HG03103 (cell line): ENCODE results near the gene NFE2.
"Not testable (repeated sequence)": the region's sequence is repeated elsewhere in the genome, so short reads cannot be mapped to it uniquely, and the experiment has no call there.

Experiments
- ATAC-seq: cut with Tn5 transposase; IDR thresholded peaks from one replicate; pipeline ENCODE4 v1.9.1; 2021; ENCODE audit warnings: low read depth; ENCODE audit not compliant: unreplicated experiment

NFE2 gene

DNA sequence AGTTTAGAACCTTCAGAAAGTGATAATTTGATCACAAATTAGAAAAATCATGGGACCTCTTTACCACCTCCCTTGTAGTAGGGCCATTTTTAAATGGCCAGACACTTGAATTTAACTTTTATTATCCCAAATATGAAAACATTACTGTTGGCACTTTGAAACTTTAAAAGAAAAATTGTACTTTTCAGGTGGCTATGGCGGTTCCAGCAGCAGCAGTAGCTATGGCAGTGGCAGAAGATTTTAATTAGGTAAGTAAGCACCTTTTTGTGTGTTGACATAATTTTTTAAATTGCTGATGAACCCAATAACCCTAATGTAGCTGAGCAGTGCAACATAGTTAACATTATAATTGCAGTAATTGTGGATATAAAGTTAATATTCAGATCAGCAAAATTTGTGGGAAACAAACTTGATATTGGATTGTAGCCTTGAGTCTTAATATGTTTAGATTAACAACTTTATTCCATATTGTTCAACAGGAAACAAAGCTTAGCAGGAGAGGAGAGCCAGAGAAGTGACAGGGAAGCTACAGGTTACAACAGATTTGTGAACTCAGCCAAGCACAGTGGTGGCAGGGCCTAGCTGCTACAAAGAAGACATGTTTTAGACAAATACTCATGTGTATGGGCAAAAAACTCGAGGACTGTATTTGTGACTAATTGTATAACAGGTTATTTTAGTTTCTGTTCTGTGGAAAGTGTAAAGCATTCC is 16.6 kb downstream of the NFE2 start:
- not testable (repeated sequence) for ATAC-seq

DNA sequence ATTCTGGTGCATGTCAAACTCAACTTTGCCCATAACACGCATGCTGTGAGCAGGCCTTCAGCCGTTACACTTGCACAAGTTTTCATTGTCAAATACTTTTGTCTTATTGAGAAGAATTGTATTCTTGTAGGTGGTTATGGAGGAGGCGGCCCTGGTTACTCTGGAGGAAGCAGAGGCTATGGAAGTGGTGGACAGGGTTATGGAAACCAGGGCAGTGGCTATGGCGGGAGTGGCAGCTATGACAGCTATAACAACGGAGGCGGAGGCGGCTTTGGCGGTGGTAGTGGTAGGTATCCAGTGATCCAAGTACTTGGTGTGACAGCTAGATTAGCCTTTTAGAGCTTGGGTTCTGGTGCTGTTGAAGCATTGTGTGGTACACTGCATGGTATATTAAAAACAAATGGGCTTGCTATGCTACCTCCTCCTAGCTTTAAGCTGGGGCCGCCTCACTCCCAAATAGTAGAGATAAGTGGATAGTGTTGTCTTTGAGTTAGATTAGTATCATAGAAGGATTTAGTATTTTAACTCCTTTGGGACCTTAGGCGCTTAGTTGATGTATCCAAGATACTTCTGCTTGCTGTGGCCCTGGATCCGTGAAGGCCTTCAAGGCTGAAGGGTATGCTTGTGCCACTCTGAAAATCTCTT is 17.7 kb downstream of the NFE2 start:
- ATAC-seq: no peak

DNA sequence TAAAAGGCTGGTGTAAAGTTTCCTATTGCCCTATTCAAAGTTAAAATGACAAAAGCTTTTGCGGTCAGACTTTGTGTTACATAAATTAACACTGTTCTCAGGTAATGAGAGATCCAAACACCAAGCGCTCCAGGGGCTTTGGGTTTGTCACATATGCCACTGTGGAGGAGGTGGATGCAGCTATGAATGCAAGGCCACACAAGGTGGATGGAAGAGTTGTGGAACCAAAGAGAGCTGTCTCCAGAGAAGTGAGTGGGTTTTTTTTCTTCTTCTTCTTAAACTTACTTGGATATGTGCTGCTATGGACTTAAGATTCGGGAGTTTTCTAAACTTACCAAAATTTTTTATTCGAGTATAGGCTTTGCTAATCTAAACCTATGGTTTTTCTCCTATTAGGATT is 19.1 kb downstream of the NFE2 start:
- ATAC-seq: not testable (repeated sequence)

DNA sequence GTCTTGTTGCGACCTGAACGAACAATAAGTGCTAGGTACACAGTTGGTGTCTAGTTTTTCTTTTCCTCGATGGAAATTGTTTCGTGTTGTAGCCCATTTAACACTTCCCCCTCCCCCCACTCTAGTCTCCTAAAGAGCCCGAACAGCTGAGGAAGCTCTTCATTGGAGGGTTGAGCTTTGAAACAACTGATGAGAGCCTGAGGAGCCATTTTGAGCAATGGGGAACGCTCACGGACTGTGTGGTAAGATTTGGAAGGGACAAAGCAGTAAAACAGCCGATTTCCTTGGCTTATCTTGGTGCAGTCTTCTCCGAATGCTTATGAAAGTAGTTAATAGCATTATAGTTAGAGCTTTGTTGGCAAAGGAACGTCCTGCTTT is 19.6 kb downstream of the NFE2 start:
- not testable (repeated sequence) for ATAC-seq

DNA sequence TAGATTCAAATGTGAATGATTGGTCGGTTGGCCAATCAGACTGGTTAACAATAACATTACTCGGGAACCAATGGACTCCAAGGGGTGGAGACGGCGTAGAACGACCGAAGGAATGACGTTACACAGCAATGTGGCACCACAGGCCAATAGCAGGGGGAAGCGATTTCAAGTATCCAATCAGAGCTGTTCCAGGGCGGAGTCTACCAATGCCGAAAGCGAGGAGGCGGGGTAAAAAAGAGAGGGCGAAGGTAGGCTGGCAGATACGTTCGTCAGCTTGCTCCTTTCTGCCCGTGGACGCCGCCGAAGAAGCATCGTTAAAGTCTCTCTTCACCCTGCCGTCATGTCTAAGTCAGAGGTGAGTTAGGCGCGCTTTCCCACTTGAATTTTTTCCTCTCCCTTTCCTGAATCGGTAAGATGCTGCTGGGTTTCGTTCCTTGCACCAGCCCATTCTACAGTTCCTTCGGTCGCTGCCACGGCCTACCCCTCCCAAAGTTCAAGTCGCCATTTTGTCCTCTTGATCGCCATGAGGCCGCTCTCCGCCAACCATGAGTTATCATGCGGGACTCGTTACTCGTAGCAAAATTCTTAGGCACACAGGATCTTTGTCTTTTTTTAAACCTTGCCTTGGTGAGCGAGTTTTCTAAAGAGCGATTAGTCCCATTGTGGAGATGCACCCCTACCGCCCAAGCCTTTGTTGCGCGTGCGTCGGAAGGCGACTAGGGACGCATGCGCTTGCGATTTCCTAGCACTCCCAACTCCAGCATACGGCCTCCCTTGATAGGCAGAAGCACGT is 20.2 kb downstream of the NFE2 start, which contains the start of gene HNRNPA1:
Gene HNRNPA1 (plus strand): TSS at position 259 of the 793 bp plus-strand sequence. CDS start 82 bp downstream, at position 341.
- ATAC-seq: peak; percentile 82

DNA sequence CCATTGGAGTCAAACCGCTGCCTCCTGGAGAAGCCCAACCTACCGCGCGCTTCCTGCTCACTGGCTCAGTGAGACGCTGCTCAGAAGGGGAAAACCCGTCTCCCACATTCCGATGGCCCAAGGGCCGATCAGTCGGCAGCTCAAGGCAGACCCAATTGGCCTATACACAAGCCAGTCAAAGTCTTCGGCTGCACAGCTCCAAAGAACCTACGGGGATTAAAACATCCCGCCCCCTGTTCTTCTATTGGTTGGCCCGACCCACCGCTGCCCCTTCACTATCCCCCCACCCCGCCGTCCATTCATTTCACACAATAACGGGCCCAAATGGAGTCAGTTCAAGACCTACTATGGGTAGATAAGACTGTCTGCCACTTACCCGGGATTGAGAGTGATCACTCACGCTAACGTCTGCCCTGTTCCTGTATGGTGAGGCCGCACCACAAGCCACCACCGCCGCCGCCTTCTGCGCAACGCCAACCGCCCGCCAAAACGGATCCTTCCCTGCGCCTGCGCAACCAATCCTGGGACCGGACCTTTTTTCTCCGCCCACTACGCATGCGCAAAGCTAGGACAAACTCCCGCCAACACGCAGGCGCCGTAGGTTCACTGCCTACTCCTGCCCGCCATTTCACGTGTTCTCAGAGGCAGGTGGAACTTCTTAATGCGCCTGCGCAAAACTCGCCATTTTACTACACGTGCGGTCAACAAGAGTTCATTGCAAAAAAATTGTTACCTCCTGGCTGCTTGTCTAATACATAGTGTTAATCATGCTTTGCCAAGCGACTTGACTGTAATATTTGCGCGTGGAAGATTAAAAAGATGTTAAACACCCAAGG is 21.0 kb downstream of the NFE2 start, which contains the start of gene CBX5:
Gene CBX5 (minus strand): TSS at position 491 of the 836 bp plus-strand sequence. CDS start 22,472 bp downstream, outside the sequence.
- ATAC-seq: peak; percentile 52

DNA sequence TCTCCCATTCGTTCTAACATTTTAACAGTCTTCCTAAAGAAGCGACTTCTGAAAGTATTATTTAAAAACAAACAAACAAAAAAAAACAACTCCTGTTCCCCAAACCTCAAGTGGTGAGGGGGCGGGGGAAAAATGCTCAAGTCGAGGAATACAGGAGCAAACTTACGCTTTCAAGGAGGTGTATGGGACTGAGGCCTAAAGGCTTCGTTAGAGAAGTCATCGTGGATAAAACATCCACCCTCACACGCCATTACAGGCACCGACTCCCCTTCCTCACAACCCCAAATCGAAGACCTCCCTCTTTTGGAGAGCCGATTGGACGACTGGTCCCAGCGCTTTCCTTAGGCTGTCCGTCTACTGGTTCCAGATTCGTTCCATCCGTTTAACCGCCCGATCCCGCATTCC is 21.6 kb downstream of the NFE2 start:
- ATAC-seq: no peak

DNA sequence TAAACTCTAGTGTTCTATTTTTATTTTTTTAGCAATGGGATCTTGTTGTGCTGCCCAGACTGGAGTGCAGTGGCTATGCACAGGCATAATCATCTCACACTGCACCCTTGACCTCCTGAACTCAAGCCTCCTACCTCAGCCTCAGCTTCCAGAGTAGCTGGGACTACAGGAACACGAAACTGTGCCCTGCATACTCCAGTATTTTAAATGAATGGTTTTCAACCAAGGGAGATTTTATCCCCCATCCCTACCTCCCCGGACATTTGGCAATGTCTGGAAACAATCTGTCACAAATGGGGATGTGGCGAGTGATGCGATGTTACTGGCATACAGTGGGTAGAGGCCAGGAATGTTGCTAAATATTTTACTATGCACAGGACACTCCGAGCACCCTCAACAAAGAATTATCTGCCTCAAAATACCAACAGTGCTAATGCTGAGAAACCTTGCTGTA is 23.0 kb downstream of the NFE2 start:
- no peak for ATAC-seq

DNA sequence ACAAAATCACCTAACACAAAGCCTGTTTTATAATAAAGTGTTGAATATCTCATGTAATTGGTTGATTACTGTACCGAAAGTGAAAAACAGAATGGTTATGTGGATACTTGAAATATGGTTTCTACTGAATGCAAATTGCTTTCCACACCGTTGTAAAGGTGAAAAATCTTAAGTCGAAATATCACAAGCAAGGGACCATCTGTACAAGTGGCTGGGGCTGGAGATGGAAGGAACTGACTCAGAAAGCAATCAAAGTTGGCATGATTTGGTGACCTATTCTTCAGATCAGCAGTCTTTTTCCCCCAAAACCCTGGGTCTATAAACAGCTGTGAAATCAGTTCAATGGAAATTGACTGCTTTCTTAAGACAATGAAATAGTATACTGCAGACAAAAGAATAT is 24.4 kb downstream of the NFE2 start:
- no peak for ATAC-seq

DNA sequence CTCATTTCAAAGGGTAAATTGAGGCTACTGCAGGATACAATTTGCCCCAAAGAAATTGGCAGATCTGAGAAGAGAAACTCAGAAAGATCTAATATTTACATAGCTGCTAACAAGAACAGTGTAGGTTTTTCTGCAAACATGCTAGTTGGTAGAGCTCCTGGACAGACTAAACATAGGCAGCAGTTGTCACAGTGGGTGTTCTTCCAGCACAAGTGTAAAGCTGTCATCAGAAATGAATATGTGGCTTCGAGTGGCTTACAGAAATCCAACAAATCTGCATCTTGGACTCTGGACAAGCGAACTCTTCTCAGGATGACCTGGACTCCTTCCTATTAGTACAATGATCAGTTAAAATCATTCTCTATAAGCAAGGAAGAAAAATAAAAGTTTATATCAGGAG is 26.8 kb downstream of the NFE2 start:
- ATAC-seq: no peak

DNA sequence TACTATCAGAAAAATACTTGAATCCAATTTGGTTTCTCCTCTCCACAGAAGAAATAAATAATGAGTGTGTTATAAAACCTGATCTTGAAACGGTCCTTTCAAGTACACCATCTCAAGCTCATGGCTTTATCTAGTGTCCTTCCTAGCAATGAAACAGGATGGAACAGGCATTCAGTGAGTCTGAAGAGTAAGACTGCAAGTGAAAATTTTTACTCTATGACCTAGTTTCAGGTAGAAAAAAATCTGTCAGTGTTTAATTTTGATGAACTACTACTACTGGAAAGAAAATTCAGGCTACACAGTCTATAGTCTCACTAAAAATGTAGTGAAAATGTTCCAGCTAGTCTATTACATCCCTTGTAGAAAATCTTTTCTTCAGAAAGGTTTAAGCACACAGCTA is 28.6 kb downstream of the NFE2 start:
- no peak for ATAC-seq

DNA sequence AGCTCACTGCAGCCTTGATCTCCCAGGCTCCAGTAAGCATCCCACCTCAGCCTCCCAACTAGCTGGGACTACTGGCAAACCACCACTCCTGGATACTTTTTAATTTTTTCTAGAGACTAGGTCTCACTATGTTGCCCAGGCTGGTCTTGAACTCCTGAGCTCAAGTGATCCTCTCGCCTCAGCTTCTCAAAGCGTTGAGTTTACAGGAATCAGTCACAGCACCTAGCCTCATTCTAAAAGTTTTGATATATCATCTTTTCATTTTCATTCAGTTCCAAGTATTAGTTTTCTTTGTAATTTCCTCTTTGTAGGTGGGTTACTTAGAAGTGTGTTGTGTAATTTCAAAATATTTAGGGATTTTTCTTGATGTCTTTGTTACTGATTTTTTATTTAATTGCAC is 30.5 kb downstream of the NFE2 start:
- no peak for ATAC-seq

DNA sequence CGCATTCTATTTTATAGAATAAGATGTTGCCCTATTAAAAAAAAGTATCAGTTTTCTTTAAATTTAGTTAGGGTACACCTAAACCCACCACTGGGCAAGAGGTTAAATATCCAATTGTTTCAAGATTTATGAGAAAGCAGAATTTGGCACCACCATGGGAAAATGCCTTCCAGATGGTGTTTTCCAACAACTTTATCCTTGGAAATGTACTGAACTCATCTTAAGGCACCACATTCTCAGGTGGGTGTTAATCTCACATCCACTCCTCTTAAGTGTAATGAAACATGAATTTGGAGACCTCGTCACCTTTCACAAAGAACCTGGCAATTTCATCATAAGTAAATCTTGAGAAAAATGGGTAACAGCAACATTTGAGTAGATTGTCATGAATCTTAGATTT is 34.0 kb downstream of the NFE2 start:
- ATAC-seq: no peak

DNA sequence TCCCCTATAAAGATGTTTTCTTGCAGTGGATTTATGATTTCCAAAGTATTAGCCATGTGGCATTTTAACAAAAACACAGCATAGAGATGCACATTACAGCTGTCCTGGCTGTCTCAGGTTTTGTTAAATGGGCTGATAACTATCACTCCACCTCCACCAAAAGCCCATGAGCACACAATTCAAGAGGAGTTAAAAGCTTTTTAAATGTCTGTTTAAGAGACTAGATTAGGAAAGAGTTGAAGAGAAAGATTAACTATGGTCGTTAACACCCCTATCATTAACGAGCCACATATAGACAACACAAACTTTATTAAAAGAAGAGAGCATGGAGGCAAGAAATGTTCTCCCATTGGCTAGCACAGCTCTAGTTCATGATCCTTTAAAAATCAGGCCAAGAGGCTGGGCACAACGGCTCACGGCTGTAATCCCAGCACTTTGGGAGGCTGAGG is 35.4 kb downstream of the NFE2 start:
- ATAC-seq: no peak

DNA sequence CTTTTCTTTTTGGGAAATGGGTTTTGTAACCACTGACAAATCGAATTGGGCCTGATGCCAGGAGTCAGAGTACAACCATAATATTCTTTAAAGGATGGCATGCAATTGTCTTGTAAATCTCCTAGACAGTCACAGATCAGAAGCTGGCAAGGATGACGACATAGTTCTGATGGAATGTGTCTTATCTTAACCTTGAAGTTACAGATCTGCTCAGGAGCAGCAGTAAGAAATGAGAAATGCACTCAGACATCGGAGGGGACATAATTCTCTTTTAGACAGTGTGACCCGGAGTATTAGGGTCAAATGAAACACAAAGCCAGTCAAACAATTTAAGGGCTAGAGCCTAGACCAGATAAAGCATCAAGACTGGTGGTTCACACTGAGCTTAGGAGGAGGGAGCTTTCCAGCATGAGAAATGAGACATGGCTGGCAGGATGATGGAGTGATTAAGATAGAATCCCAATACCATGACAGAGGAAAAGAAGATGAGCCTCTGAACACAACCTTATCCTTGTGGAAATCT is 38.4 kb downstream of the NFE2 start:
- ATAC-seq: no peak

DNA sequence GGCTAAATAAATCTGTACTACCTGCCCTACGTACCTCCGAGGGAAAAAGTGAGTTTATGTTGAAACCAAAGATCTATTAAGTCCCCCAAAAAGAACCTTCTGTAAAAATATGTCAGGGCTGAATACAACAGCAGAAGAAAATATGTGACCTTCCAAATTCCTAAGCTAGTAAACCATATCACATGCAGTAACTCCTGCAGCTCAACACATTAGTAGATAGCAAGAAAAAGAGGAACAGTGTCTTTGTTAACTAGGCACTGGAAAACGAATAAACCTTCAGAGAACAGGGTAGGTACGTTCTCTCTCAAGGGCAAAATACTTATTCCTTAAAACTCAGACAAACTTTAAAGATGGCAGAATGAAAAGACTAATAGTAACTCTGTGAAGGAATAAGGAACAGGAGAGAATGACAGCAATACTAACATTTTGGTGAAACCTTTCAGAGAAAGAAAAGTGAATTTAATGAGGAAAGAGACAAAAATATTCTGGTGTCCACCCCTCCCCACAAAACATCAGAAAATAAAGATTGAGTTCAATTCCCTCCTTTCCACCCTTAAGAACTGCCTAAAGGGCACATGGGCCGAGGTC is 38.9 kb downstream of the NFE2 start:
- no peak for ATAC-seq

DNA sequence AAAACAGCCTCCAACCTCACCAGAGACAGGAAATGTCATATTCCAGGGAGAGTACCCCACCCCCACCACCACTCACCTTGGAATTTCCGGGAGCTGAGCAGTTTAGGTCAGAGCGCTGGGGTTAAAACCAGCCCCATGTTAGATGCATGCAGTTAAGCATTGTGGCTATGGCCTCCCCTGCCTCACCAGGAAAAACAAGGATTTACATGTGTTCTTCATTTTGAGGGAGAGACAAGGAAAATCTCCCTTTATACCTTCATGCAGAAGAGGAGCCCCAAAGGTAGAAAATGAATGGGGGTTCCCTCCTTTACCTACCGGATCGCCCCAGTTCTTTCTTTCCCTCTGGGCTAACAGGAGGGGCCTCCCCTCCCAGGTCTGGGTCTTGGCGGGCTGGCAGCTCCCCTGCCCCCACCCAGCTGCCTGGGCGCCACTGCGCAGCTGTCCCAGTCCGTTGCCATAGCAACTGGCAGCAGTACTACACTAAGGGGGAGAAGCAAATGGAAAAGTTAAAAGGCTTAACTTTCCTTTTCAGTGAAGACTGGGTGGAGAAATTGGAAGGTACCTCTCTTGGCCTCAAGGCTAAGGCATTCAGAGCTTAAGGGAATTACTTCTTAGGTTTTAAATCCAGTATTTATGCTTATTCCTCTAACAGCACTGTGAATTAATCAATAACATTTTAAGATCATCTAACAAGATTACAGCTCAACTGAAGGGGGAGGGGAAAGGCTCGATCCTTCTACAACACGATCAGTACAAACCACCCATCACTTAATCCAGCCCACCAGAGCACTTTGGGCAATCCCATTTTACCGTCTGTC is 41.4 kb downstream of the NFE2 start:
- ATAC-seq: peak; percentile 79

DNA sequence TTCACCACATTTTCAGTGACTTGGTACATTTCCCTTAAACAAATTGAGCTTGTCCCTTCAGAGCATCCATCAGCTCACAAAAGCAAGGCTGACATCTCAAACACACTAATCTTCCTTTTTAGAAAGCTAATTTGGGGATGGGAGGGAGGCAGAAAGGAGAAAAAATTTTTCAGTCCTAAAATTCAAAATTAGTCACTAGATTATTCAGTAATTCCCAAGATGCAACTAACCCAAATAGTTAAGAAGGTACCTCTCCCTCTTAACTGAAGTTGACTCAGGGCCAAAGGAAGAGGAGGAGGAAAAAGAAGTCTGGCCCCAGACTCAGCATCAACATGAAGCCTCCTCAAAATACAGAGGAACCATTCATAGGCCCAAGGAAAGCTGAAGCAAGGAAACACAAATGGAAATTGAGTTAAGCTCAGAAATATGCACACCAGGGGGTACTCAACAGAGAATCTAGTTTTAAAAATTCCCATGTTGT is 42.6 kb downstream of the NFE2 start:
- ATAC-seq: no peak

DNA sequence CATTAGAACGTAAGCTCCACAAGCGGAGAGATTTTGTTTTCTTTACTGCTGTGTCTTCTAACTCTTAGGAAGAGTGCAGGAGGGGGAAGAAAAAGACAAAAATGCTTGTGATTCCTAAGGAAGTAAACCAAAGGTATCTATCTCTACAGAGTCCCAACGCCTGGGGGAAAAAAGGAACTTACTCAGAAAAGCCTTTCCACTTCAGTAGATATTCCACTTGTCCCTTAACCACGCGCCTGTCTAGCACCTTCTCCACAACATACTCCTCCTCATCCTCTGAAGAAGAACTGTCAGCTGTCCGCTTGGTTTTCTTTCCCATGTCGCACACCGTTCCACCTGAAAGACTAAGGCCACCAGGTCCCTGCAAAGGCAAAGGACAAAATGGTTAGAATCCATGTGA is 43.5 kb downstream of the NFE2 start:
- ATAC-seq: no peak
